Dermis blood vessel endothelial cell (primary cell): ENCODE data around the gene FAM53B. TPM values are rescaled to one million over a fixed set of nuclear protein-coding genes. Genes with fewer than 3 reads are reported as not detected.

Source experiments
- DNase-seq: peaks from one replicate; pipeline ENCODE4 v3.0.0; 2010
- total RNA-seq: library from RNA; depleted of rRNA; stranded (reverse); fragments of >200 nt; gene quantifications from 2 replicates; pipeline ENCODE4 v1.2.3, GENCODE V29; 2014

The FAM53B gene
- total RNA-seq, 1 donor from 2014 or later = 30.5 TPM

- no peak for DNase-seq
Observed at GRCh38 chr10:124696446-124697392, 47.5 kb downstream of the FAM53B start.

GRCh38 chr10:124695259-124695658, 48.9 kb downstream of the FAM53B start:
- DNase-seq = no peak

- no peak for DNase-seq
Observed at GRCh38 chr10:124694481-124695220, 49.5 kb downstream of the FAM53B start.

- DNase-seq = no peak
Observed at GRCh38 chr10:124693801-124694416, 50.3 kb downstream of the FAM53B start.

- DNase-seq = no peak
Observed at GRCh38 chr10:124693396-124693795, 50.8 kb downstream of the FAM53B start.

GRCh38 chr10:124692100-124692446, 52.1 kb downstream of the FAM53B start:
- DNase-seq = no peak

GRCh38 chr10:124691421-124692099, 52.6 kb downstream of the FAM53B start:
- DNase-seq = no peak

GRCh38 chr10:124691002-124691401, 53.2 kb downstream of the FAM53B start:
- no peak for DNase-seq

GRCh38 chr10:124689911-124690498, 54.2 kb downstream of the FAM53B start:
- DNase-seq = no peak

- no peak for DNase-seq
Observed at GRCh38 chr10:124688889-124689670, 55.1 kb downstream of the FAM53B start.

- DNase-seq = no peak
Observed at GRCh38 chr10:124688386-124688785, 55.8 kb downstream of the FAM53B start.

GRCh38 chr10:124686707-124687376, 57.3 kb downstream of the FAM53B start:
- DNase-seq = peak; percentile 91

GRCh38 chr10:124685261-124685660, 58.9 kb downstream of the FAM53B start:
- peak; percentile 51 for DNase-seq

- peak; percentile 29 for DNase-seq
Observed at GRCh38 chr10:124683814-124684213, 60.4 kb downstream of the FAM53B start.

- DNase-seq = no peak
Observed at GRCh38 chr10:124681626-124682552, 62.3 kb downstream of the FAM53B start.

GRCh38 chr10:124681091-124681490, 63.1 kb downstream of the FAM53B start:
- no peak for DNase-seq

- peak; percentile 65 for DNase-seq
Observed at GRCh38 chr10:124680675-124681074, 63.5 kb downstream of the FAM53B start.

GRCh38 chr10:124679401-124679800, 64.8 kb downstream of the FAM53B start:
- no peak for DNase-seq

- DNase-seq = no peak
Observed at GRCh38 chr10:124678557-124679240, 65.5 kb downstream of the FAM53B start.
